ENCODE results near the gene PDLIM5.
"Not testable (repeated sequence)": the region's sequence is repeated elsewhere in the genome, so short reads cannot be mapped to it uniquely, and the experiment has no call there.

Gene PDLIM5

DNA sequence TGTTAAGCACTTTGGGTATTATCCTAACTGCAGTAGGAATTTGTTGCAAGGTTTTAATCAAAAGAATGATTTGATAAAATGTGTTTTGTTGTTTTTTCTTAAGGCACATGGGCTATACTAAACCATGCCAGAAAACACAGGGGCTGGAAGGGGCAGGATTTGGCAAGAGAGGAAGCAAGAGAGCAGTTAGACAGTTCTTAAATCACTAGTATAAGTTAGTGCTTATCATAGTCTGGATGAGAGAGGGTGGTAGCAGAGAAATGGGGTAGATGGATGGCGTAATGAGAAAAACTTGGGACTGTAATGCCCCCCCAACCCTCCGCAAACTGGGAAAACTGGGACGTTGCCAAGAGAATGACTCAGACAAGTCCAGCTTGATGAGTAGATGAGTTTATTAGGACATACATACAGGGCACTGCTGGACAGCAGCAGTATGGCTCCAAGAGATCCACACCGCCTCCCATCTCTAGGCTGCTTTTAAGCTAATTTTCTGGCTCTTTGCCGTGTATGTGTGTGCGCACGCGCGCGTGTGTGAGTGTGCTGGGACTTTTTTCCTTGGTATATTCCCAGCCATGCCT lies 151.5 kb downstream of the PDLIM5 start:
- no peak for DNase-seq
- Histone ChIP-seq H3K4me1 (ENCODE audit: control insufficient read depth, insufficient read depth, low read length, poor library complexity, severe bottlenecking) (no peaks in the 10 kb centered on the region), H3K36me3 (ENCODE audit: control insufficient read depth, insufficient read depth, low read length) (no peaks in the 10 kb centered on the region), H3K4me3 (ENCODE audit: insufficient read depth, low read depth, low read length, poor library complexity, severe bottlenecking) (no peak overlapping the region), H3K27ac (ENCODE audit: insufficient read depth, low read length, poor library complexity, severe bottlenecking) (no peak overlapping the region), H3K9me3 (ENCODE audit: control insufficient read depth, low read length) (no peaks in the 10 kb centered on the region), H3K27me3 (replicated peaks; ENCODE audit: control insufficient read depth, insufficient read depth, low read length, poor library complexity, severe bottlenecking) (no peaks in the 10 kb centered on the region)

- Histone ChIP-seq H3K4me1 (ENCODE audit: control insufficient read depth, insufficient read depth, low read length, poor library complexity, severe bottlenecking) (no peaks in the 10 kb centered on the region), H3K4me3 (ENCODE audit: insufficient read depth, low read depth, low read length, poor library complexity, severe bottlenecking) (no peak overlapping the region), H3K27ac (ENCODE audit: insufficient read depth, low read length, poor library complexity, severe bottlenecking) (no peak overlapping the region), H3K27me3 (replicated peaks; ENCODE audit: control insufficient read depth, insufficient read depth, low read length, poor library complexity, severe bottlenecking) (no peaks in the 10 kb centered on the region), H3K36me3 (ENCODE audit: control insufficient read depth, insufficient read depth, low read length) (no peaks in the 10 kb centered on the region), H3K9me3 (ENCODE audit: control insufficient read depth, low read length) (no peaks in the 10 kb centered on the region)
- DNase-seq, result no peak
Observed at GRCh38 chr4:94605241-94605805, 153.6 kb downstream of the PDLIM5 start.

DNA sequence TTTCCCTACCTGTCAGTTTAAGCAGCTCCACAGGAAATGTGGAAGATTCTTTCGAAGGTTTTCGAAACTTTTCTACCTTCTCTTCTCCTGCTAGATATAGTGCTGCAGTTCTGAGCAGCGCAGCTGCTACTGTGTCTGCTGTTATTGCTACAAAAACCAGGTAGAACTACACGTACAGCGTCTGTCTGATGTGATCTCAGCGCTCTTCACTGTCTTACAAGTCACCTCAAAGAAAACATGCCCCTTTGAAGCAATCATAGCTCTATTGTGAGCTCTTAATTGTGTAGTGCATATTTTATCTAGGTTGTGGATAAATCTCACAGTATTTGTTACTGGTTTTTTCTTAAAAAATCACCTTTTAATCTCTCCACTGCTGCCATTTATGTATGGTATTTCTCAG lies 158.4 kb downstream of the PDLIM5 start:
- Histone ChIP-seq H3K9me3 (ENCODE audit: control insufficient read depth, low read length) (no peaks in the 10 kb centered on the region), H3K36me3 (ENCODE audit: control insufficient read depth, insufficient read depth, low read length) (no peaks in the 10 kb centered on the region), H3K27ac (ENCODE audit: insufficient read depth, low read length, poor library complexity, severe bottlenecking) (no peak overlapping the region), H3K4me3 (ENCODE audit: insufficient read depth, low read depth, low read length, poor library complexity, severe bottlenecking) (no peak overlapping the region), H3K4me1 (ENCODE audit: control insufficient read depth, insufficient read depth, low read length, poor library complexity, severe bottlenecking) (no peaks in the 10 kb centered on the region), H3K27me3 (replicated peaks; ENCODE audit: control insufficient read depth, insufficient read depth, low read length, poor library complexity, severe bottlenecking) (no peaks in the 10 kb centered on the region)
- no peak for DNase-seq

DNA sequence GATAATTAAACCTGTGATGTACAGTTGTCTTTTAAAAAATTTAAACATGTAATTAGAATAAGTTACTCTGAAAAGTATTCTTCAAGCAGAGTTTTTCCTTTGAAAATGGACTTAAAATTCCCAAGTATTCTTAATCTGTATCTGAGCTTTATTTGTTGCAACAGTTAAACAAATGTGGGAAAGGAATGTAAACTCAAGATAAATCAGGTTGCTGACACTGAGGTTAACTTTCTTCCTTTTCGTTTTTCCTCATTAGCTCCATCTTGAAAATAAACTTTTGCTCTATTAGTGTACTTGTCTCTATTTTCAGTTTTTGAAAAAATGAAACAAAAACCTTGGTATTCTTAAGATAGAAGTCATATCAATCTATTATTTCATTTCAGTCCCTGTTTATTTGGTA lies 161.5 kb downstream of the PDLIM5 start:
- H3K9me3 ChIP-seq (ENCODE audit: control insufficient read depth, low read length), result no peaks in the 10 kb centered on the region
- no peak for DNase-seq
- no peaks in the 10 kb centered on the region for H3K27me3 ChIP-seq (replicated peaks; ENCODE audit: control insufficient read depth, insufficient read depth, low read length, poor library complexity, severe bottlenecking)
- no peaks in the 10 kb centered on the region for H3K4me1 ChIP-seq (ENCODE audit: control insufficient read depth, insufficient read depth, low read length, poor library complexity, severe bottlenecking)
- no peak overlapping the region for H3K4me3 ChIP-seq (ENCODE audit: insufficient read depth, low read depth, low read length, poor library complexity, severe bottlenecking)
- no peak overlapping the region for H3K27ac ChIP-seq (ENCODE audit: insufficient read depth, low read length, poor library complexity, severe bottlenecking)
- no peaks in the 10 kb centered on the region for H3K36me3 ChIP-seq (ENCODE audit: control insufficient read depth, insufficient read depth, low read length)

DNA sequence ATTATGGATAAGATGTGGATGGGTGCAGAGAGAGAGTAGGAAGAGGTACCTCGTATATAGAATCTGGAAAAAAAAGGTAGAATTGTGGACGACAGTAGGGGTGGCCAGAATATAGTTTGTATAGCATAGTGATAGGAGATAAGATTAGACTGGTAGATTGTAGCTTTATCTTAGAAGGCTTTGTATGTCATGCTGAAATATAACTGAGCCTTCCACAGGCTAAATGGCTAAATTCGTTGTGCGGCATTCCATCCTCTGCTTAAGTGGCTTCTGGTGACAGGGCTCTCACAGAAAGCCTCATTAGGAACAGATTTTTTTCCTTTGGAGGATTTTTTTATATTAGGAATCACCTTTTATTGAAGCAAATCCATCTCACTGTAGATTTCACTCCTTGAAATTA lies 163.7 kb downstream of the PDLIM5 start:
- no peak overlapping the region for H3K4me3 ChIP-seq (ENCODE audit: insufficient read depth, low read depth, low read length, poor library complexity, severe bottlenecking)
- no peaks in the 10 kb centered on the region for H3K27me3 ChIP-seq (replicated peaks; ENCODE audit: control insufficient read depth, insufficient read depth, low read length, poor library complexity, severe bottlenecking)
- no peaks in the 10 kb centered on the region for H3K4me1 ChIP-seq (ENCODE audit: control insufficient read depth, insufficient read depth, low read length, poor library complexity, severe bottlenecking)
- no peak for DNase-seq
- no peak overlapping the region for H3K27ac ChIP-seq (ENCODE audit: insufficient read depth, low read length, poor library complexity, severe bottlenecking)
- no peaks in the 10 kb centered on the region for H3K36me3 ChIP-seq (ENCODE audit: control insufficient read depth, insufficient read depth, low read length)
- no peaks in the 10 kb centered on the region for H3K9me3 ChIP-seq (ENCODE audit: control insufficient read depth, low read length)

DNA sequence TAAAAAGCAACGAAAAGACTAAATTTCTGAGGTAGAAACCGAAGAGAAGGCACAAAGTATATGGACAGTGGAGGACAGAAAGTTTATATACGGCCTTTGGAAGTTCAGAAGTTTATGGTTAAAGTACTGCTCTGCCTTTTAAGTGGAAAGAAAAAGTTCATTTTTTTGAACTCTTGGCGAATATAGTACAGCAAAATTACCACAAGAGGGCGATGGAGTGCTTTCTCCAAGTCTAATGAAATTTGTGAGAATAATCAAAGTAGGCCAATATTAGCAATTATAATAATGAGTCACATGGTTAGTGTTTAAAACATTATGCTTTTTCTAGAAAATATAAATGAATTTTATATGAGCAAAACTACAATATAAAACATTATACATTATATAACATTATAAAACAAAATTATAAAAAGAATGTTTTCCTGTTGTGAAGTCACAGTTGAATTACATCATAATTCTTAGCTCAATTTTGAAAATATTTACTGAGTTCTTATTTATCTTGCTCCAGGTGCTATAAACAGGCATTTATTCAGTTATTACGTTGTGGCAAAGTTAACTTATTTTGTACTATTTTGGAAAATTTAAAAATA lies 169.8 kb downstream of the PDLIM5 start:
- Histone ChIP-seq H3K4me1 (ENCODE audit: control insufficient read depth, insufficient read depth, low read length, poor library complexity, severe bottlenecking) (no peaks in the 10 kb centered on the region), H3K9me3 (ENCODE audit: control insufficient read depth, low read length) (no peaks in the 10 kb centered on the region), H3K27ac (ENCODE audit: insufficient read depth, low read length, poor library complexity, severe bottlenecking) (no peak overlapping the region), H3K36me3 (ENCODE audit: control insufficient read depth, insufficient read depth, low read length) (no peaks in the 10 kb centered on the region), H3K27me3 (replicated peaks; ENCODE audit: control insufficient read depth, insufficient read depth, low read length, poor library complexity, severe bottlenecking) (no peaks in the 10 kb centered on the region), H3K4me3 (ENCODE audit: insufficient read depth, low read depth, low read length, poor library complexity, severe bottlenecking) (no peak overlapping the region)
- no peak for DNase-seq

DNA sequence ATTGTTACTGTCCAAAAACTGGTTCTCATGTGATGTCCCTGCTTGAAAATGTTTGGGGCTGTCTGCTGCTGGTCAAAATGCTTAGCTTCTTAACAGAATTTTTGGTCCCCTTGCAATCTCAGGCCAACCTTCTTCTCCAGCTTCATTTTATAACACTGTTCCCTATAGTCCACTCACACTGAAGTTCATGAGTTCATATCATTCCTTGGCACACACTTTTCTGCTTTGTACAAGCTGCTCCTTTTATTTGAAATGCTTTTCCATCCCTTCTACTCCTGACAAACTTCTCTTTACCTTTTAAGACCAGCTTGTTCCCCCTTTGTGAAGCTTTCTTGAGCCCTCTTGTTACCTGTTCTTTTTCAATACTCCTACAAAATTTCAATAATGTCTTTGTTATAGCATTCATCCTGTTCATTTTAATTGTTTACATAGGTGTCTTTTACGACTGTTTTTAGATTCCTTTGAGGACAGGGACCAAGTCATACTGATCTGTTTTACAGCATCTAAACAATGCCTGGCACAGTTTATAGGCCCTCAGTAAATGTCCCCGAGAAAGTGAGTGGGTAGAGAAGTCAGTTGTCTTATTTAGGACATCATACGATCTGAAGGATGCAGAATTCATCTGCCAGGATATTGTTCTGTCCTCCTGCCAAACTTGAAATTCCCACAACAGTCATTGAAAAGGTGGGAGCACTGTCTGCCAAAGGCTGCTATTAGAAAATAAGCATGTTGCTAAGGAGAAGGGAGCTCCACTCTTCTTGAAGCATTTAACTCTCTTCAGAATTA lies 171.6 kb downstream of the PDLIM5 start:
- Histone ChIP-seq H3K4me3 (ENCODE audit: insufficient read depth, low read depth, low read length, poor library complexity, severe bottlenecking) (no peak overlapping the region), H3K36me3 (ENCODE audit: control insufficient read depth, insufficient read depth, low read length) (no peaks in the 10 kb centered on the region), H3K27ac (ENCODE audit: insufficient read depth, low read length, poor library complexity, severe bottlenecking) (no peak overlapping the region), H3K27me3 (replicated peaks; ENCODE audit: control insufficient read depth, insufficient read depth, low read length, poor library complexity, severe bottlenecking) (no peaks in the 10 kb centered on the region), H3K9me3 (ENCODE audit: control insufficient read depth, low read length) (no peaks in the 10 kb centered on the region), H3K4me1 (ENCODE audit: control insufficient read depth, insufficient read depth, low read length, poor library complexity, severe bottlenecking) (no peaks in the 10 kb centered on the region)
- no peak for DNase-seq

GRCh38 chr4:94626942-94627341 lies 175.2 kb downstream of the PDLIM5 start:
- H3K4me3 ChIP-seq (ENCODE audit: insufficient read depth, low read depth, low read length, poor library complexity, severe bottlenecking), result no peak overlapping the region
- no peak for DNase-seq
- no peaks in the 10 kb centered on the region for H3K4me1 ChIP-seq (ENCODE audit: control insufficient read depth, insufficient read depth, low read length, poor library complexity, severe bottlenecking)
- H3K27ac ChIP-seq (ENCODE audit: insufficient read depth, low read length, poor library complexity, severe bottlenecking), result no peak overlapping the region
- no peaks in the 10 kb centered on the region for H3K27me3 ChIP-seq (replicated peaks; ENCODE audit: control insufficient read depth, insufficient read depth, low read length, poor library complexity, severe bottlenecking)
- no peaks in the 10 kb centered on the region for H3K9me3 ChIP-seq (ENCODE audit: control insufficient read depth, low read length)
- no peaks in the 10 kb centered on the region for H3K36me3 ChIP-seq (ENCODE audit: control insufficient read depth, insufficient read depth, low read length)

DNA sequence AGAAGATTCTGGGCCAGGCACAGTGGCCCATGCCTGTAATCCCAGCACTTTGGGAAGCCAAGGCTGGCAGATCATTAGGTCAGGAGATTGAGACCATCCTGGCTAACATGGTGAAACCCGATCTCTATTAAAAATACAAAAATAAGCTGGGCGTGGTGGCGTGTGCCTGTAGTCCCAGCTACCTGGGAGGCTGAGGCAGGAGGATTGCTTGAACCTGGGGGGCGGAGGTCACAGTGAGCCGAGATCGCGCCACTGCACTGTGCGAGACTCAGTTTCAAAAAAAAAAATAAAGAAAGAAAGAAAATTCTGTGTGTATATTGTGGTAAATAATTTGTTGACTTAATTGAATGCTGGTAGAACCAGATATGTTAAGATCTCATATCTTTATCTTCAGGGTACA lies 177.3 kb downstream of the PDLIM5 start:
- not testable (repeated sequence) for H3K27ac ChIP-seq (ENCODE audit: insufficient read depth, low read length, poor library complexity, severe bottlenecking); DNase-seq; H3K4me3 ChIP-seq (ENCODE audit: insufficient read depth, low read depth, low read length, poor library complexity, severe bottlenecking); H3K9me3 ChIP-seq (ENCODE audit: control insufficient read depth, low read length); H3K36me3 ChIP-seq (ENCODE audit: control insufficient read depth, insufficient read depth, low read length); H3K27me3 ChIP-seq (replicated peaks; ENCODE audit: control insufficient read depth, insufficient read depth, low read length, poor library complexity, severe bottlenecking); H3K4me1 ChIP-seq (ENCODE audit: control insufficient read depth, insufficient read depth, low read length, poor library complexity, severe bottlenecking)

DNA sequence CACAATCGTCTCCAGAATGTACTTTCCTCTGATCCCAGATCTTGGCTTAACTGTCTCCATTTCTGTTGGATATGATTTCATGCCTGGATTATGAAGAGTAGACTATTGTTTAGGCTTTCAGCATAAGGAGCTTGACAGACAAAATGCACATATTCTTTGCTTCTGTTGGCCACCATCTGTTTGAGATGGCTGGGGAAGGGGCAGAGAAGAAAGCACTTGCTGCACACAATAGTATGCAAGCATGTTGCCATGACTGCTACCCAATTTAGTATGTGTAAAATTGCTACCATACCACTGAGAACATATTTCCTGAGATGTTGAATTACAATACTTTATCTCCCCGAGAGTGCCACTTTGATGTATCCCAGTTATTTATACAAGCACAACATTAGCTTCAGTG lies 178.1 kb downstream of the PDLIM5 start:
- no peak for DNase-seq
- H3K9me3 ChIP-seq (ENCODE audit: control insufficient read depth, low read length), result no peaks in the 10 kb centered on the region
- no peaks in the 10 kb centered on the region for H3K36me3 ChIP-seq (ENCODE audit: control insufficient read depth, insufficient read depth, low read length)
- H3K4me1 ChIP-seq (ENCODE audit: control insufficient read depth, insufficient read depth, low read length, poor library complexity, severe bottlenecking), result no peaks in the 10 kb centered on the region
- H3K27me3 ChIP-seq (replicated peaks; ENCODE audit: control insufficient read depth, insufficient read depth, low read length, poor library complexity, severe bottlenecking), result no peaks in the 10 kb centered on the region
- H3K4me3 ChIP-seq (ENCODE audit: insufficient read depth, low read depth, low read length, poor library complexity, severe bottlenecking), result no peak overlapping the region
- no peak overlapping the region for H3K27ac ChIP-seq (ENCODE audit: insufficient read depth, low read length, poor library complexity, severe bottlenecking)

Measured in effector memory CD4-positive, alpha-beta T cell (primary cell).